H1 (cell line): ENCODE data around the gene AGPS. TPM values are rescaled to one million over a fixed set of nuclear protein-coding genes. Genes with fewer than 3 reads are reported as not detected.
"Not testable (repeated sequence)": the region's sequence is repeated elsewhere in the genome, so short reads cannot be mapped to it uniquely, and the experiment has no call there.

Source experiments
- CTCF ChIA-PET: fragments of 300-600 bp; sonication (Branson Sonifier 250); formaldehyde crosslinking; loops from one replicate; lab custom pipeline; 2021; ENCODE audit not compliant: partially characterized antibody; lab: Charles Lee
- POLR2A ChIA-PET: fragments of 300-600 bp; sonication (Branson Sonifier 250); formaldehyde crosslinking; loops from one replicate; lab custom pipeline; 2021; ENCODE audit warnings: inconsistent platforms; ENCODE audit not compliant: partially characterized antibody; lab: Charles Lee
- DNase-seq, 2 experiments: peaks; one replicate each; pipeline versions ENCODE4 v3.0.0 to v3.0.0-alpha.2; 2010 to 2022; ENCODE audit warnings: low spot score in 2 of 2, low read depth in 1 of 2, mixed read lengths in 1 of 2
- FAIRE-seq: peaks from 2 replicates; lab custom pipeline; 2011; peaks lifted over from hg19 to GRCh38; lab: Jason Lieb, UNC
- H2AFZ ChIP-seq: 2 replicates; pipeline ENCODE4 v1.8.1; 2012; ENCODE audit warnings: low read length, inconsistent platforms
- H2AK5ac ChIP-seq: 2 replicates; pipeline ENCODE4 v1.6.1; 2013; ENCODE audit warnings: low read depth, low read length
- H2BK120ac ChIP-seq: replicated peaks from 2 replicates; pipeline ENCODE3; 2013; ENCODE audit warnings: low read depth, low read length, inconsistent platforms
- H2BK12ac ChIP-seq: 2 replicates; pipeline ENCODE4 v1.6.1; 2013; ENCODE audit warnings: low read depth, low read length
- H2BK15ac ChIP-seq: 2 replicates; pipeline ENCODE4 v1.6.1; 2013; ENCODE audit warnings: low read length
- H2BK20ac ChIP-seq: 2 replicates; pipeline ENCODE4 v1.6.1; 2013; ENCODE audit warnings: low read length
- H2BK5ac ChIP-seq: 2 replicates; pipeline ENCODE4 v1.6.1; 2013; ENCODE audit warnings: low read depth, low read length
- H3K14ac ChIP-seq: 2 replicates; pipeline ENCODE4 v1.6.1; 2013; ENCODE audit warnings: inconsistent platforms; ENCODE audit not compliant: insufficient read length
- H3K18ac ChIP-seq: 2 replicates; pipeline ENCODE4 v1.6.1; 2013; ENCODE audit warnings: low read length; ENCODE audit errors: extremely low read depth
- H3K23ac ChIP-seq: 2 replicates; pipeline ENCODE4 v1.6.1; 2013; ENCODE audit warnings: inconsistent platforms; ENCODE audit not compliant: insufficient read length
- H3K23me2 ChIP-seq: 2 replicates; pipeline ENCODE4 v1.6.1; 2013; ENCODE audit warnings: low read depth, low read length
- H3K27ac ChIP-seq: 2 replicates; pipeline ENCODE4 v1.6.1; 2011; ENCODE audit warnings: low read depth, low read length, inconsistent platforms
- H3K27me3 ChIP-seq, 4 experiments: replicated peaks in 1 of 4; 1 replicate in 1 of 4; 2 replicates in 3 of 4; pipeline versions ENCODE4 v1.6.1 to v1.8.1; 2011 to 2013; ENCODE audit warnings: low read length in 3 of 4, mild to moderate bottlenecking in 3 of 4, inconsistent platforms in 2 of 4, mixed read lengths in 2 of 4, moderate library complexity in 1 of 4; ENCODE audit not compliant: control insufficient read depth in 3 of 4, insufficient read depth in 3 of 4; ENCODE audit errors: extremely low read depth in 1 of 4
- H3K36me3 ChIP-seq, 4 experiments: 2 replicates each; pipeline versions ENCODE4 v1.6.1 to v1.8.1; 2011 to 2013; ENCODE audit warnings: mild to moderate bottlenecking in 4 of 4, low read length in 3 of 4, moderate library complexity in 2 of 4, control low read depth in 1 of 4, inconsistent platforms in 1 of 4; ENCODE audit not compliant: insufficient read depth in 4 of 4, control insufficient read depth in 2 of 4
- H3K4ac ChIP-seq: replicated peaks from 2 replicates; pipeline ENCODE3; 2013; ENCODE audit warnings: low read length, low read depth, mixed read lengths, inconsistent platforms; ENCODE audit not compliant: insufficient read length
- H3K4me1 ChIP-seq, 4 experiments: replicated peaks in 1 of 4; 1 replicate in 1 of 4; 2 replicates in 3 of 4; pipeline versions ENCODE4 v1.6.1 to v1.8.1; 2011 to 2013; ENCODE audit warnings: low read length in 3 of 4, inconsistent platforms in 2 of 4, mixed read lengths in 1 of 4; ENCODE audit not compliant: insufficient read depth in 4 of 4, control insufficient read depth in 3 of 4
- H3K4me2 ChIP-seq, 2 experiments: 2 replicates each; pipeline versions ENCODE4 v1.6.1 to v1.8.1; 2011 to 2013; ENCODE audit warnings: low read depth in 2 of 2, low read length in 2 of 2, control low read depth in 1 of 2, inconsistent platforms in 1 of 2, mild to moderate bottlenecking in 1 of 2; ENCODE audit not compliant: insufficient read depth in 1 of 2
- H3K4me3 ChIP-seq, 4 experiments: fragments of 200-600, 300-600 bp in 1 of 4; sonication (generic), shearing (Covaris generic), sonication (Bioruptor Twin) in 1 of 4; 2 replicates each; pipeline versions ENCODE4 v1.5.1 to v1.8.1; 2011 to 2016; ENCODE audit warnings: low read length in 4 of 4, low read depth in 3 of 4, control low read depth in 2 of 4, inconsistent platforms in 2 of 4, mild to moderate bottlenecking in 2 of 4, mixed read lengths in 1 of 4, moderate library complexity in 1 of 4; ENCODE audit not compliant: insufficient read depth in 2 of 4; ENCODE audit errors: extremely low read depth in 1 of 4
- H3K56ac ChIP-seq: replicated peaks from 2 replicates; pipeline ENCODE3; 2013; ENCODE audit warnings: low read depth, mild to moderate bottlenecking, mixed read lengths, low read length, inconsistent platforms; ENCODE audit not compliant: insufficient read length
- H3K79me1 ChIP-seq: 2 replicates; pipeline ENCODE4 v1.6.1; 2013; ENCODE audit warnings: low read depth, low read length, control low read depth
- H3K79me2 ChIP-seq, 2 experiments: 2 replicates each; pipeline versions ENCODE4 v1.6.1 to v1.8.1; 2012 to 2013; ENCODE audit warnings: low read length in 2 of 2, mild to moderate bottlenecking in 2 of 2, inconsistent platforms in 1 of 2; ENCODE audit not compliant: insufficient read depth in 2 of 2, control insufficient read depth in 1 of 2
- H3K9ac ChIP-seq, 4 experiments: replicated peaks in 1 of 4; 1 replicate in 1 of 4; 2 replicates in 3 of 4; pipeline versions ENCODE4 v1.6.1 to v1.8.1; 2011 to 2013; ENCODE audit warnings: low read depth in 3 of 4, low read length in 3 of 4, control low read depth in 2 of 4, mild to moderate bottlenecking in 2 of 4, moderate library complexity in 2 of 4, inconsistent platforms in 1 of 4; ENCODE audit errors: extremely low read depth in 1 of 4
- H3K9me3 ChIP-seq, 2 experiments: 2 replicates each; pipeline versions ENCODE4 v1.6.1 to v1.8.1; 2012 to 2013; ENCODE audit warnings: mild to moderate bottlenecking in 2 of 2, moderate library complexity in 2 of 2, control low read depth in 1 of 2, inconsistent platforms in 1 of 2, low read depth in 1 of 2, low read length in 1 of 2, mixed read lengths in 1 of 2; ENCODE audit not compliant: insufficient read depth in 2 of 2
- H4K20me1 ChIP-seq, 2 experiments: replicated peaks in 1 of 2; 2 replicates each; pipeline versions ENCODE3 to v1.8.1; 2011 to 2013; ENCODE audit warnings: inconsistent platforms in 2 of 2, low read length in 2 of 2, mild to moderate bottlenecking in 1 of 2; ENCODE audit not compliant: insufficient read depth in 2 of 2, control insufficient read depth in 1 of 2
- H4K5ac ChIP-seq: 2 replicates; pipeline ENCODE4 v1.6.1; 2013; ENCODE audit warnings: low read length, low read depth, mixed read lengths, inconsistent platforms; ENCODE audit not compliant: insufficient read length
- H4K8ac ChIP-seq: 2 replicates; pipeline ENCODE4 v1.8.0; 2013; ENCODE audit warnings: mild to moderate bottlenecking, moderate library complexity, low read length, inconsistent platforms; ENCODE audit not compliant: insufficient read depth; ENCODE audit errors: extremely low read depth
- H4K91ac ChIP-seq: replicated peaks from 2 replicates; pipeline ENCODE3; 2013; ENCODE audit warnings: low read length, mixed read lengths, inconsistent platforms; ENCODE audit not compliant: insufficient read length
- WGBS, 2 experiments: shearing (Covaris generic) in 1 of 2; methylation state at CpG; one replicate each; pipeline versions ENCODE4 v1.1.6 to v1.1.7; 2013 to 2015; ENCODE audit warnings: low lambda C conversion rate in 2 of 2, mixed read lengths in 2 of 2, inconsistent platforms in 1 of 2, low coverage in 1 of 2, missing lambda C conversion rate in 1 of 2; ENCODE audit not compliant: insufficient replicate concordance in 2 of 2, insufficient coverage in 1 of 2, insufficient read length in 1 of 2; ENCODE audit errors: extremely low coverage in 1 of 2, missing lambda C conversion rate in 1 of 2; 5-methylcytosine and 5-hydroxymethylcytosine counted together
- polyA plus RNA-seq, 7 experiments: library from polyadenylated mRNA; depleted of rRNA in 3 of 7; stranded (reverse) in 5 of 7; unstranded in 2 of 7; fragments of >200 nt in 5 of 7; fragments of 200-250 nt in 2 of 7; gene quantifications; 1 replicate in 5 of 7; 2 replicates in 1 of 7; 4 replicates in 1 of 7; pipeline versions ENCODE4 v1.2.1 to v1.2.3, GENCODE V29; 2011 to 2013; ENCODE audit warnings: missing spikeins in 2 of 7, mixed read lengths in 2 of 7
- total RNA-seq: library from RNA; stranded (reverse); fragmentation: NEBNext Ultra II Directional; extraction: Animal tissue kit (Norgen Biotek cat#: 25700); gene quantifications from 2 replicates; pipeline ENCODE4 v1.2.1, GENCODE V29; 2021

Gene AGPS
- total and polyA plus RNA-seq, 2 of the 8 experiments (the other 6 are each of a cell fraction or from before 2014, with no cell fraction given): 7.3 to 57.8 TPM

DNA sequence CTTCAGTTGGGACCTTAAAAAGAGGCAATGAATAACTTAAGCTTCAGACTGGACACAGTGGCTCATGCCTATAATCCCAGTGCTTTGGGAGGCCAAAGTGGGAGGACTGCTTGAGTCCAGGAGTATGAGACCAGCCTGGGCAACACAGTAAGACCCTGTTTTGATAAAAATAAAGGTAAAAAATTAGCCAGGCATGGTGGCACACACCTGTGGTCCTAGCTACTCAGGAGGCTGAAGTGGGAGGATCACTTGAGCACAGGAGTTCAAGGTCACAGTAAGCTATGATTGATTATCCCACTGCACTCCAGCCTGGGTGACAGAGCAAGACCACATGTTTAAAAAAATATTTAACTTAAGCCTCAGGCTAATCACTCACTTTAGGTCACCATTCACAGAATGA, 26.8 kb upstream of the AGPS start:
- H2AK5ac ChIP-seq, H2BK20ac ChIP-seq, FAIRE-seq, H3K27ac ChIP-seq, H3K79me2 ChIP-seq, H3K14ac ChIP-seq, H3K23ac ChIP-seq, H3K27me3 ChIP-seq, H2AFZ ChIP-seq, H3K56ac ChIP-seq, H3K79me1 ChIP-seq, DNase-seq, H2BK120ac ChIP-seq, H3K36me3 ChIP-seq, H3K4me1 ChIP-seq, H4K20me1 ChIP-seq, H3K4me3 ChIP-seq, H4K5ac ChIP-seq, H4K8ac ChIP-seq, H3K4me2 ChIP-seq, H3K9me3 ChIP-seq, H4K91ac ChIP-seq, H3K4ac ChIP-seq, H3K18ac ChIP-seq, H3K9ac ChIP-seq, H2BK12ac ChIP-seq, H2BK15ac ChIP-seq, H2BK5ac ChIP-seq, H3K23me2 ChIP-seq: not testable (repeated sequence)
- ChIA-PET POLR2A (interaction anchor here (1.1 to 1.4 kb wide), 3 partner anchors 25 to 285 kb away, joined by 3 to 5 read pairs (median 3); partner anchors contain the start of gene AGPS), CTCF (interaction anchor here (0.6 to 1.7 kb wide), 8 partner anchors 9 to 403 kb away, joined by 3 to 8 read pairs (median 3); no protein-coding TSS in a partner anchor)

DNA sequence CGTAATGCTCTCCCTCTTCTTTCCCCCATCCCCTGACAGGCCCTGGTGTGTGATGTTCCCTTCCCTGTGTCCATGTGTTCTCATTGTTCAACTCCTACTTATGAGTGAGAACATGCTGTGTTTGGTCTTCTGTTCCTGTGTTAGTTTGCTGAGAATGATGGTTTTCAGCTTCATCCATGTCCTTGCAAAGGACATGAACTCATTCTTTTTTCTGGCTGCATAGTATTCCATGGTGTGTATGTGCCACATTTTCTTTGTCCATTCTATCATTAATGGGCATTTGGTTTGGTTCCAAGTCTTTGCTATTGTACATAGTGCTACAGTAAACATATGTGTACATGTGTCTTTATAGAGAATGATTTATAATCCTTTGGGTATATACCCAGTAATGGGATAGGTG, 24.6 kb upstream of the AGPS start:
- H3K18ac ChIP-seq, H3K56ac ChIP-seq, H2BK120ac ChIP-seq, H3K9ac ChIP-seq, H3K9me3 ChIP-seq, H2AFZ ChIP-seq, H4K91ac ChIP-seq, H4K8ac ChIP-seq, H3K79me1 ChIP-seq, CTCF ChIA-PET, H2BK20ac ChIP-seq, H3K79me2 ChIP-seq, H3K14ac ChIP-seq, H2AK5ac ChIP-seq, H2BK12ac ChIP-seq, H3K36me3 ChIP-seq, H4K20me1 ChIP-seq, DNase-seq, H3K4me2 ChIP-seq, H2BK15ac ChIP-seq, H3K23me2 ChIP-seq, H3K23ac ChIP-seq, H3K27ac ChIP-seq, H3K4me1 ChIP-seq, H3K27me3 ChIP-seq, FAIRE-seq, H3K4me3 ChIP-seq, H2BK5ac ChIP-seq, POLR2A ChIA-PET, H4K5ac ChIP-seq, H3K4ac ChIP-seq: not testable (repeated sequence)
- WGBS, 2 experiments: 100% methylated on average over 1 of the region's 1 CpG; no CpG with 5 or more reads in 1 of the 2 experiments
